ENCODE measurements around the gene FNDC4. TPM values are rescaled to one million over a fixed set of nuclear protein-coding genes. Genes with fewer than 3 reads are reported as not detected.

The FNDC4 gene
- total RNA-seq, 8 experiments from 2014 or later: 2.8 to 74.2 (median 6.8) TPM

- ATAC-seq (replicated peaks in 6 of 8): no peak
- 3 to 93% (median 33%) methylated on average over 1 to 3 of the region's 3 CpGs; no CpG with 5 or more reads in 3 of the 10 experiments for WGBS, 10 experiments
- Histone ChIP-seq H3K27ac (no peak overlapping the region), H3K4me3 (no peak overlapping the region), H3K4me1 (replicated peaks in 1 of 2) (peaks cover 0 to 5% of the 10 kb centered on the region in 2 donors)
- in situ Hi-C loops (cut with MboI; ENCODE audit: low pct_unique_long_range_greater_than_20kb in 2 of 9, low sequenced_read_pairs in 9 of 9, unreplicated experiment in 9 of 9): no loop called here
Measured at GRCh38 chr2:27485496-27485895, 9.5 kb downstream of the FNDC4 start.

- Histone ChIP-seq H3K27ac (no peak overlapping the region), H3K4me3 (no peak overlapping the region), H3K4me1 (replicated peaks in 1 of 2) (no peaks in the 10 kb centered on the region)
- WGBS, 10 experiments: 80 to 100% (median 92%) methylated on average over 1 to 4 of the region's 5 CpGs; no CpG with 5 or more reads in 7 of the 10 experiments
- ATAC-seq (replicated peaks in 6 of 8): no peak
- in situ Hi-C loops (cut with MboI; ENCODE audit: low pct_unique_long_range_greater_than_20kb in 2 of 9, low sequenced_read_pairs in 9 of 9, unreplicated experiment in 9 of 9): no loop called here
Measured at GRCh38 chr2:27471961-27472360, 23.0 kb downstream of the FNDC4 start.

GRCh38 chr2:27464443-27464842, 30.6 kb downstream of the FNDC4 start:
- ATAC-seq (replicated peaks in 6 of 8): no peak
- Histone ChIP-seq H3K27ac (no peak overlapping the region), H3K4me3 (no peak overlapping the region), H3K4me1 (replicated peaks in 1 of 2) (no peaks in the 10 kb centered on the region)
- 88 to 100% (median 100%) methylated on average over 2 to 7 of the region's 7 CpGs; no CpG with 5 or more reads in 1 of the 10 experiments for WGBS, 10 experiments
- in situ Hi-C loops (cut with MboI; ENCODE audit: low pct_unique_long_range_greater_than_20kb in 2 of 9, low sequenced_read_pairs in 9 of 9, unreplicated experiment in 9 of 9): no loop called here

GRCh38 chr2:27461118-27461517, 33.9 kb downstream of the FNDC4 start:
- no peak for ATAC-seq (replicated peaks in 6 of 8)
- 89 to 100% (median 98%) methylated on average over 1 to 5 of the region's 8 CpGs; no CpG with 5 or more reads in 4 of the 10 experiments for WGBS, 10 experiments
- Histone ChIP-seq H3K4me1 (replicated peaks in 1 of 2) (no peaks in the 10 kb centered on the region), H3K27ac (no peak overlapping the region), H3K4me3 (no peak overlapping the region)
- in situ Hi-C loops (cut with MboI; ENCODE audit: low pct_unique_long_range_greater_than_20kb in 2 of 9, low sequenced_read_pairs in 9 of 9, unreplicated experiment in 9 of 9): no loop called here

GRCh38 chr2:27453968-27454367, 41.0 kb downstream of the FNDC4 start:
- H3K27ac ChIP-seq: no peak overlapping the region
- 79 to 100% (median 92%) methylated on average over 1 to 5 of the region's 7 CpGs; no CpG with 5 or more reads in 5 of the 10 experiments for WGBS, 10 experiments
- no peak for ATAC-seq (replicated peaks in 6 of 8)
- in situ Hi-C loops (cut with MboI; ENCODE audit: low pct_unique_long_range_greater_than_20kb in 2 of 9, low sequenced_read_pairs in 9 of 9, unreplicated experiment in 9 of 9): no loop called here
- H3K4me3 ChIP-seq: no peak overlapping the region
- H3K4me1 ChIP-seq (replicated peaks in 1 of 2): no peaks in the 10 kb centered on the region

GRCh38 chr2:27451095-27451494, 43.9 kb downstream of the FNDC4 start:
- in situ Hi-C loops (cut with MboI; ENCODE audit: low pct_unique_long_range_greater_than_20kb in 2 of 9, low sequenced_read_pairs in 9 of 9, unreplicated experiment in 9 of 9): no loop called here
- no peak overlapping the region for H3K4me3 ChIP-seq
- WGBS, 10 experiments: 40 to 75% methylated on average over 1 of the region's 1 CpG; no CpG with 5 or more reads in 8 of the 10 experiments
- ATAC-seq (replicated peaks in 6 of 8): no peak
- no peak overlapping the region for H3K27ac ChIP-seq
- H3K4me1 ChIP-seq (replicated peaks in 1 of 2): no peaks in the 10 kb centered on the region

GRCh38 chr2:27448381-27448780, 46.6 kb downstream of the FNDC4 start:
- 29 to 100% (median 68%) methylated on average over 1 to 3 of the region's 3 CpGs; no CpG with 5 or more reads in 2 of the 10 experiments for WGBS, 10 experiments
- Histone ChIP-seq H3K4me3 (no peak overlapping the region), H3K4me1 (replicated peaks in 1 of 2) (no peaks in the 10 kb centered on the region), H3K27ac (no peak overlapping the region)
- in situ Hi-C loops (cut with MboI; ENCODE audit: low pct_unique_long_range_greater_than_20kb in 2 of 9, low sequenced_read_pairs in 9 of 9, unreplicated experiment in 9 of 9): no loop called here
- no peak for ATAC-seq (replicated peaks in 6 of 8)

GRCh38 chr2:27446057-27446456, 48.9 kb downstream of the FNDC4 start:
- ATAC-seq (replicated peaks in 6 of 8): no peak
- Histone ChIP-seq H3K27ac (no peak overlapping the region), H3K4me3 (no peak overlapping the region), H3K4me1 (replicated peaks in 1 of 2) (no peaks in the 10 kb centered on the region)
- 65 to 100% (median 93%) methylated on average over 2 to 3 of the region's 3 CpGs; no CpG with 5 or more reads in 1 of the 10 experiments for WGBS, 10 experiments
- in situ Hi-C loops (cut with MboI; ENCODE audit: low pct_unique_long_range_greater_than_20kb in 2 of 9, low sequenced_read_pairs in 9 of 9, unreplicated experiment in 9 of 9): no loop called here

GRCh38 chr2:27445615-27446014, 49.4 kb downstream of the FNDC4 start:
- Histone ChIP-seq H3K27ac (no peak overlapping the region), H3K4me1 (replicated peaks in 1 of 2) (no peaks in the 10 kb centered on the region), H3K4me3 (no peak overlapping the region)
- in situ Hi-C loops (cut with MboI; ENCODE audit: low pct_unique_long_range_greater_than_20kb in 2 of 9, low sequenced_read_pairs in 9 of 9, unreplicated experiment in 9 of 9): no loop called here
- 60 to 100% (median 98%) methylated on average over 1 to 8 of the region's 8 CpGs; no CpG with 5 or more reads in 2 of the 10 experiments for WGBS, 10 experiments
- ATAC-seq (replicated peaks in 6 of 8): no peak

- WGBS, 10 experiments: 60 to 100% (median 83%) methylated on average over 1 to 3 of the region's 8 CpGs; no CpG with 5 or more reads in 4 of the 10 experiments
Measured at GRCh38 chr2:27445155-27445554, 49.8 kb downstream of the FNDC4 start.

GRCh38 chr2:27442920-27443282, 52.1 kb downstream of the FNDC4 start:
- 20 to 95% (median 87%) methylated on average over 1 to 4 of the region's 6 CpGs; no CpG with 5 or more reads in 4 of the 10 experiments for WGBS, 10 experiments
- ATAC-seq (replicated peaks in 6 of 8): peak; percentile 15 to 43 (median 32)
- H3K4me1 ChIP-seq (replicated peaks in 1 of 2): no peaks in the 10 kb centered on the region
- H3K27ac ChIP-seq: no peak overlapping the region
- no peak overlapping the region for H3K4me3 ChIP-seq
- in situ Hi-C loops (cut with MboI; ENCODE audit: low pct_unique_long_range_greater_than_20kb in 2 of 9, low sequenced_read_pairs in 9 of 9, unreplicated experiment in 9 of 9): no loop called here

More at GRCh38 chr2:27445155-27445554, 49.8 kb downstream of the FNDC4 start:
- no peak for ATAC-seq (replicated peaks in 6 of 8)
- no peaks in the 10 kb centered on the region for H3K4me1 ChIP-seq (replicated peaks in 1 of 2)
- no peak overlapping the region for H3K4me3 ChIP-seq
- no peak overlapping the region for H3K27ac ChIP-seq
- in situ Hi-C loops (cut with MboI; ENCODE audit: low pct_unique_long_range_greater_than_20kb in 2 of 9, low sequenced_read_pairs in 9 of 9, unreplicated experiment in 9 of 9): no loop called here

- no peaks in the 10 kb centered on the region for H3K4me1 ChIP-seq (replicated peaks in 1 of 2)
- no peak within 1 kb of the TSS for H3K27ac ChIP-seq
- no peak within 1 kb of the TSS for H3K4me3 ChIP-seq
- in situ Hi-C loops (cut with MboI; ENCODE audit: low pct_unique_long_range_greater_than_20kb in 2 of 9, low sequenced_read_pairs in 9 of 9, unreplicated experiment in 9 of 9): no loop called here
- peak in 6 of 8 experiments; percentile 19 to 68 (median 56) for ATAC-seq (replicated peaks in 6 of 8)
- WGBS, 10 experiments: 60 to 100% methylated on average over 1 to 2 of the region's 80 CpGs; no CpG with 5 or more reads in 8 of the 10 experiments
Measured at GRCh38 chr2:27441958-27442919, 52.8 kb downstream of the FNDC4 start, which contains the start of gene KRTCAP3. TSS of gene KRTCAP3 (plus strand) at chr2:27442381. CDS start at chr2:27442413, 32 bp downstream.

Measured in motor neuron (in vitro differentiated cells).